ENCODE data around the gene LMBR1L.

LMBR1L gene

DNA sequence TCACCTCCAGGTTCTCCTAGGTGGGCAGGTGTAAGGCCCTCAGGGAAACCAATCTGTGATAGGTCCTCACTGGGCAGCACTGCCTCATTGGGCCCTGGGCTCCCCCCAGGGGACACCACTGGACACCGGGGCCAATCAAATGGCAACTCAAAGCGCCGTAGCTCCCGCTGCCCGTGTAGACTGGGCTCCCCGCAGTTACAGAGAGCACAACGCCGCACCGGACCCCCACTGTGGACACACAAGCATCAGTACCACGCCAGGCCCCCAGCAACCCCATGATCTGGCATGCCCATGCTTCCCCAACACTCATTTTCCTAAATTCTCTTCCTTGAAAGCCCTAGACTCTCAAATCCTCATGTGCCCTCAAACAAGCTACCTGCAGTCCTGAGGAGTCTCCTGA is 56.1 kb downstream of the LMBR1L start:
- Mint-ChIP-seq H3K27ac (no peak overlapping the region), H3K4me1 (peaks cover 55% of the 10 kb centered on the region), H3K4me3 (no peak overlapping the region), H3K27me3 (no peaks in the 10 kb centered on the region), H3K9me3 (no peaks in the 10 kb centered on the region)
- ATAC-seq (no peak), DNase-seq (no peak)

DNA sequence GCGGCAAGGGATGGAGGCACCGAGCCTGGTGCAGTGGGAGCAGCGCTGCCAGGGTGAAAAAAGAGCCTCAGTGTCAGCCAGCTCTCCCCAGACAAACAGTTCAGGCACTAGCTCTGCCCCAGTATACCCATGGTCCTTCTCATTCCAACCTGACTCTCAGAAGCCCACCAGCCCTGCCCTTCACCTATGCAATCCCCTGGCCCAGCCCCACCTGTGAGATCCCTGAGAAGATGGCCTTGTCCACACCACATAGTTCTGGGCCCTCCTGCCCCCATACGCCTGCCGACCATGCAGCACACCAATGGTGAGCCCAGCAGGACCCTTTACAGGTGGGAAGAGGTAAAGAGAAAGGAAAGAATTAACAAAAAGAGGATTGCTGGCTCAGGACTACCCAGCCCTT is 56.6 kb downstream of the LMBR1L start:
- Mint-ChIP-seq H3K4me3 (no peak overlapping the region), H3K9me3 (no peaks in the 10 kb centered on the region), H3K27me3 (no peaks in the 10 kb centered on the region), H3K4me1 (peaks cover 53% of the 10 kb centered on the region), H3K27ac (peak overlapping the region in 1 of 2 donors; percentile 8)
- no peak for ATAC-seq
- DNase-seq, result no peak

DNA sequence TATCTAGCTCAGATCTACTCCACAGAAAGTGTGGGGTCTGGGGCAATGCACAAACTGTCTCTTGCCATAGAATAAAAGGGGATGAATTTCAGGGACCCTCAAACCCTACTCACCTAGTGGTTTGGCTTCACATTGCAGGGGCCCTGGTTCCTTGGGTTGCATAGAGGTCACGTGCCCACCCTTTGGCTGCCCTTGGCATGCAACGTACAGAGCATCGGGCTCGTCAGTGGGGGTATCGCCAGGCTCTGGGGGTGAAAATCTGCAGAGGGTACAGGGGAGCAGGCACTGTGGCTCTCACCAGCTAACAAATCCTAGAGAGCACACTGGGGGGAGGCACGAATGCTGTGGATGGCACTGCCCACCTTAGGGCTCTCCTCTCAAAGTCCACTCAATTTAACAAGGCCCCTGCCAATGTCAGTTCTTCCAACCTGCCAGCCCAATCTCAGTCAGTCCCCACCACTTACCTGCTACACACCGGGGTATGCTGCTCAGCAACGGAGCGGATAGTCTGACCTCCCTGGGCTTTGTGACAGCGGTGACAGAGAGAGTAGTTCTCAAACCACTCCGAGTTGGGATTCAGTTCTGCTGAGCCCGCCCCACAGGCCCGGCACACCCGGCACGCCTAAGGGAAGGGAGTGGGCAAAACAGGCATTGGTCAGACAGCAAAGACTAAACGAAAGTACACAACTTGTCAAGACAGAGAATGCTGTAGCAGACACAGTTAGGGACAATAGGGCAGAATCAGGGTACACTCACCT is 58.0 kb downstream of the LMBR1L start:
- H3K4me3 Mint-ChIP-seq, result no peak overlapping the region
- H3K27me3 Mint-ChIP-seq, result no peaks in the 10 kb centered on the region
- H3K9me3 Mint-ChIP-seq, result no peaks in the 10 kb centered on the region

DNA sequence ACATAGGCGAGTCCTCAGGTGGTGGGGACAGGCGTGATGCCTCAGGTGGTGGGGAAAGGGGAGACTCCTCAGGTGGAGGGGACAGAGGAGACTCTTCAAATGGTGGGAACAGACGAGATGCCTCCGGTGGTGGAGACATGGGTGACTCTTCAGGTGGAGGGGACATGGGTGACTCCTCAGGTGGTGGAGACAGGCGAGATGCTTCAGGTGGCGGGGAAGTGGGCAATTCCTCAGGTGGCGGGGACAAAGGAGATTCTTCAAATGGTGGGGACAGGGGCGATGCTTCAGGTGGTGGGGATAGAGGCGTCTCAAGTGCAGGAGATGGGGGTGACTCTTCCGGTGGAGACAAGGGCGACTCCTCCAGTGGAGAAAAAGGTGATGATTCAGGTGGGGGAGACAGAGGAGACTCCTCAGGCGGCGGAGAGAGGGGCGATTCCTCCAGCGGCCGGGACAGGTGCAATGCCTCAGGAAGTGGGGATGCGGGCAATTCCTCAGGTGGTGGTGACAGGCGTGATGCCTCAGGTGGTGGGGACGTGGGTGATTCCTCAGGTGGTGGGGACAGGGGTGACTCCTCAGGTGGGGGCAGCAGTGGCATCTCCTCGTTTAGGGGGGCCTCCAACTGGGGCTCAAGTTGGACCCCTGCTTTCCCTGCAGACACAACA is 58.7 kb downstream of the LMBR1L start:
- Mint-ChIP-seq H3K4me1 (peaks cover 31% of the 10 kb centered on the region), H3K27ac (peak overlapping the region in 1 of 2 donors; percentile 90), H3K9me3 (no peaks in the 10 kb centered on the region), H3K4me3 (no peak overlapping the region), H3K27me3 (no peaks in the 10 kb centered on the region)
- ATAC-seq (no peak), DNase-seq (no peak)

More for the DNA sequence above, 58.0 kb downstream of the LMBR1L start:
- H3K4me1 Mint-ChIP-seq, result peaks cover 38% of the 10 kb centered on the region
- no peak overlapping the region for H3K27ac Mint-ChIP-seq
- ATAC-seq (no peak), DNase-seq (no peak)

- H3K27ac Mint-ChIP-seq, result peak overlapping the region in 1 of 2 donors; percentile 90
- H3K9me3 Mint-ChIP-seq, result no peaks in the 10 kb centered on the region
- DNase-seq, result no peak
- ATAC-seq, result no peak
- H3K27me3 Mint-ChIP-seq, result no peaks in the 10 kb centered on the region
- no peak overlapping the region for H3K4me3 Mint-ChIP-seq
- H3K4me1 Mint-ChIP-seq, result peaks cover 26% of the 10 kb centered on the region
Observed at GRCh38 chr12:49051373-49051764, 59.3 kb downstream of the LMBR1L start.

GRCh38 chr12:49050507-49051372 is 59.9 kb downstream of the LMBR1L start:
- Mint-ChIP-seq H3K9me3 (no peaks in the 10 kb centered on the region), H3K27ac (peak overlapping the region in 1 of 2 donors; percentile 86), H3K27me3 (no peaks in the 10 kb centered on the region), H3K4me3 (no peak overlapping the region), H3K4me1 (peaks cover 20% of the 10 kb centered on the region)
- DNase-seq (no peak), ATAC-seq (no peak)

DNA sequence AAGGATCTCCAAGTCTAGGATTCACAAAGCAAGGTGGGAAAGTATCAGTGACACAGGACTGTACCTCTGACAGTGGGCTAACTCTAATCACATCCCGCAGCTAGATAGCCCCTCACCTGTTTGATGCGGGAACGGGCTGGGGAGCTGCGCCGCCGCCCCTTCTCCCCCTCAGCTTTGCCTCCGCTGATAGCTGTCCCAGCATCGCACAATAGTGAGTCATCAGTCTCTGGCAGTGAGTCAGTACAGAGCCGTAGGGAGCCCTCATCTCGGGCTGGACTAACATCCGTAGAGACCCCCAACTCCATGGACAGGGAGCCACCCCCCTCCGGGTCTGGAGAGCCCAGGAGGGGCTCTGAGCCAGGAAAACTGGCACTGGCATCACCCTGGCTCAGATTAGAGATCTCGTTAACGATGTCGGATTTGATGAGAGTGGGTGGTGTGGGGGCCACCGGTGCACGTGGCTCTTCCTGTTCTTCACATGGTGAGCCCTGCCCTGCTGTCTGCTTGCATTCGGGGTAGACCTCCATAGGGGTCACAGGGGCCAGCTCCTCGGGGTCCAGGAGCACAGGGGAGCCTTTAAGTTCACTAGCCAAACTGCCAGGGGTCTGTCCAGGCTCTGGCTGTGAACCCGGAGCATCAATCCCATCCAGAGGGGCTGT is 61.0 kb downstream of the LMBR1L start:
- H3K9me3 Mint-ChIP-seq, result no peaks in the 10 kb centered on the region
- no peak for ATAC-seq
- no peak overlapping the region for H3K27ac Mint-ChIP-seq
- no peaks in the 10 kb centered on the region for H3K27me3 Mint-ChIP-seq
- DNase-seq, result no peak
- H3K4me1 Mint-ChIP-seq, result peaks cover 11% of the 10 kb centered on the region
- no peak overlapping the region for H3K4me3 Mint-ChIP-seq

- Mint-ChIP-seq H3K27ac (peak overlapping the region in 1 of 2 donors; percentile 91), H3K9me3 (no peaks in the 10 kb centered on the region)
- DNase-seq, result no peak
Observed at GRCh38 chr12:49048953-49049352, 61.7 kb downstream of the LMBR1L start.

More at GRCh38 chr12:49048953-49049352, 61.7 kb downstream of the LMBR1L start:
- Mint-ChIP-seq H3K4me1 (peaks cover 15% of the 10 kb centered on the region), H3K4me3 (no peak overlapping the region), H3K27me3 (no peaks in the 10 kb centered on the region)
- no peak for ATAC-seq

All from stimulated activated naive CD8-positive, alpha-beta T cell treated with anti-CD3 and anti-CD28 coated beads, Interleukin-15, amount 100 ng/mL, for 72 hours (primary cell).